Ectodermal cell (in vitro differentiated cells): ENCODE data around the gene COL4A5.
A peak's percentile ranks its signal among the peaks of the same experiment; 100 is the strongest.

ENCODE experiments used
- H3K27ac ChIP-seq: 2 replicates; pipeline ENCODE4 v1.7.0; 2013; ENCODE audit warnings: mild to moderate bottlenecking, low read depth, low read length; ENCODE audit not compliant: insufficient read depth, poor library complexity, severe bottlenecking
- H3K27me3 ChIP-seq: 2 replicates; pipeline ENCODE4 v1.7.0; 2013; ENCODE audit warnings: mild to moderate bottlenecking, low read length; ENCODE audit not compliant: insufficient read depth, control insufficient read depth, poor library complexity, severe bottlenecking
- H3K36me3 ChIP-seq: one replicate; pipeline ENCODE4 v1.7.0; 2013; ENCODE audit warnings: low read length; ENCODE audit not compliant: control insufficient read depth, insufficient read depth
- H3K4me1 ChIP-seq: one replicate; pipeline ENCODE4 v1.7.0; 2013; ENCODE audit warnings: low read length; ENCODE audit not compliant: control insufficient read depth, insufficient read depth
- H3K4me3 ChIP-seq: 2 replicates; pipeline ENCODE4 v1.7.0; 2013; ENCODE audit warnings: low read depth, low read length, control low read depth; ENCODE audit not compliant: insufficient read depth
- H3K9me3 ChIP-seq: 2 replicates; pipeline ENCODE4 v1.7.0; 2013; ENCODE audit warnings: mild to moderate bottlenecking, low read length, moderate library complexity; ENCODE audit not compliant: control insufficient read depth
- WGBS, 2 experiments: methylation state at CpG; one replicate each; pipeline ENCODE4 v1.1.7; 2013; ENCODE audit warnings: missing lambda C conversion rate in 2 of 2; 5-methylcytosine and 5-hydroxymethylcytosine counted together

COL4A5 gene

GRCh38 chrX:108704839-108705238 lies 265.2 kb downstream of the COL4A5 start:
- 100% methylated on average over 1 to 2 of the region's 2 CpGs for WGBS, 2 experiments
- Histone ChIP-seq H3K4me3 (no peak overlapping the region), H3K9me3 (no peaks in the 10 kb centered on the region), H3K27ac (no peak overlapping the region), H3K4me1 (no peaks in the 10 kb centered on the region), H3K27me3 (no peaks in the 10 kb centered on the region), H3K36me3 (no peaks in the 10 kb centered on the region)

DNA sequence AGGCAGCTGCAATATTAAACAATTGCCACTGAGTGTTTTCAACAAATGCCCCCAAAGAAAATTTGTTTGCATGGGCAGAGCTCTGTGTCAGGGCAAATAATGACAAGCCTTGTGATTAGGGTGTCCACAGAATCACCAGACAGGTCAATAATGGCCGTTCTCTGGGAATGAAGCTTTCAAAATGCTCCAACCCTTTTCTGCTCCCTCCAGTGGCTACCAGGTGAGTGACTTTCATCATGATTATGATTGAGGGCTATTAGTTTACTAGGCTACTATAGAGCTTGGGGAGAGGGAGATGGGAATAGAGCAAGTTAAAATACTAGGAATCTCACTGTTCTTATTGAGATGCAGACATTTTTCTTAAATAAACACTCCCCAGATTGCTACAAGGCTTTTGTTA lies 273.2 kb downstream of the COL4A5 start:
- Histone ChIP-seq H3K27ac (no peak overlapping the region), H3K9me3 (no peaks in the 10 kb centered on the region), H3K4me1 (no peaks in the 10 kb centered on the region), H3K27me3 (no peaks in the 10 kb centered on the region), H3K4me3 (no peak overlapping the region), H3K36me3 (no peaks in the 10 kb centered on the region)
- WGBS, 2 experiments, result 75 to 89% methylated on average over 1 of the region's 1 CpG

DNA sequence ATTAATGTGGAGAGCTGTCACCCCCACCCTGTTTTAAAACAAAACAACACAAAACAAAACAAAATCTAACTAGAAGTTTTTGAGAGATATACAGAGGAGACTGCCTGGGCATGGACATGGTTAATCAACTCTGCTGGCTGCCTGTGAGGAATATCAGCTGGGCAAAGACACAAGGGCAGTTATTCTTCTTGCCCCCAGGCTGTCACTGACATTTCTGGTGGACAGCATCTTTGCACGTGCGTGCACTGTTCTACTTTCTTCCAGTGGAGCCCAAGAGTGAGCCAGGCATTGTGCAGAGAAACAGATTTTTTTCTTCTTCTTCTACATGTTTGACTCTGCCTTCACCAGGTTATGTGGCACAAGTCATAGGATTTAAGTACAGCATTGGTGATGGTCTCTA lies 282.9 kb downstream of the COL4A5 start:
- WGBS, 2 experiments, result 86 to 88% methylated on average over 2 of the region's 2 CpGs
- H3K4me1 ChIP-seq, result no peaks in the 10 kb centered on the region
- no peak overlapping the region for H3K27ac ChIP-seq
- H3K4me3 ChIP-seq, result no peak overlapping the region
- no peaks in the 10 kb centered on the region for H3K27me3 ChIP-seq
- no peaks in the 10 kb centered on the region for H3K9me3 ChIP-seq
- H3K36me3 ChIP-seq, result no peaks in the 10 kb centered on the region

GRCh38 chrX:108726748-108727147 lies 287.1 kb downstream of the COL4A5 start:
- H3K4me3 ChIP-seq, result no peak overlapping the region
- 83 to 94% methylated on average over 2 to 3 of the region's 3 CpGs for WGBS, 2 experiments

DNA sequence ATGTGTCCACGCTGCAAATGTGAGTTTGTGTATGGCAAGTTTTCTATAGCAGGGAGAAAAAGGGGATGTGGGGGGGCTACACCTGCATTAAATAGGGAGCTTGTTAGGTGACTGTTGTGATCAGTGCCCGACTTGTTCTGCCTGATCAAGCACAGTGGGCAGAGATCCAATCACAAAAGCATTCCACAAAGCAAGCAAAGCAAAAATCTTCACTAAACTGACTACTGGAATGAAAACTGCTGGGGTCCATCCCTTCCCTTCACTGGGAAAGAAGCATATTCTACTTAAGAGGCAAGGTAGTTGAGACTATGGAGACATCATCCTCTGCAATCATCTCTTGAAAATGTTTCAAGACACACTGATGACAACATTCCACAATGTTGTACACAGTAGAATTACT lies 291.5 kb downstream of the COL4A5 start:
- peak overlapping the region; percentile 41 for H3K4me3 ChIP-seq
- H3K9me3 ChIP-seq, result no peaks in the 10 kb centered on the region
- WGBS, 2 experiments, result 0% methylated on average over 2 of the region's 2 CpGs
- no peaks in the 10 kb centered on the region for H3K4me1 ChIP-seq
- peaks cover 46% of the 10 kb centered on the region for H3K27me3 ChIP-seq
- H3K27ac ChIP-seq, result peak overlapping the region; percentile 50
- no peaks in the 10 kb centered on the region for H3K36me3 ChIP-seq

More at GRCh38 chrX:108726748-108727147, 287.1 kb downstream of the COL4A5 start:
- Histone ChIP-seq H3K27me3 (peaks cover 2% of the 10 kb centered on the region), H3K27ac (no peak overlapping the region), H3K4me1 (no peaks in the 10 kb centered on the region), H3K9me3 (no peaks in the 10 kb centered on the region), H3K36me3 (no peaks in the 10 kb centered on the region)

GRCh38 chrX:108732630-108733321 lies 293.1 kb downstream of the COL4A5 start:
- Histone ChIP-seq H3K4me3 (peak overlapping the region; percentile 41), H3K9me3 (no peaks in the 10 kb centered on the region), H3K27me3 (peaks cover 47% of the 10 kb centered on the region), H3K4me1 (no peaks in the 10 kb centered on the region), H3K27ac (no peak overlapping the region), H3K36me3 (no peaks in the 10 kb centered on the region)
- 3 to 7% methylated on average over 38 to 39 of the region's 39 CpGs for WGBS, 2 experiments

- Histone ChIP-seq H3K27me3 (peaks cover 47% of the 10 kb centered on the region), H3K4me1 (no peaks in the 10 kb centered on the region), H3K36me3 (no peaks in the 10 kb centered on the region), H3K9me3 (no peaks in the 10 kb centered on the region), H3K4me3 (peak overlapping the region; percentile 54), H3K27ac (no peak overlapping the region)
- WGBS, 2 experiments, result 78 to 79% methylated on average over 7 of the region's 7 CpGs
These were observed 294.8 kb downstream of the COL4A5 start for GRCh38 chrX:108734426-108734825.

DNA sequence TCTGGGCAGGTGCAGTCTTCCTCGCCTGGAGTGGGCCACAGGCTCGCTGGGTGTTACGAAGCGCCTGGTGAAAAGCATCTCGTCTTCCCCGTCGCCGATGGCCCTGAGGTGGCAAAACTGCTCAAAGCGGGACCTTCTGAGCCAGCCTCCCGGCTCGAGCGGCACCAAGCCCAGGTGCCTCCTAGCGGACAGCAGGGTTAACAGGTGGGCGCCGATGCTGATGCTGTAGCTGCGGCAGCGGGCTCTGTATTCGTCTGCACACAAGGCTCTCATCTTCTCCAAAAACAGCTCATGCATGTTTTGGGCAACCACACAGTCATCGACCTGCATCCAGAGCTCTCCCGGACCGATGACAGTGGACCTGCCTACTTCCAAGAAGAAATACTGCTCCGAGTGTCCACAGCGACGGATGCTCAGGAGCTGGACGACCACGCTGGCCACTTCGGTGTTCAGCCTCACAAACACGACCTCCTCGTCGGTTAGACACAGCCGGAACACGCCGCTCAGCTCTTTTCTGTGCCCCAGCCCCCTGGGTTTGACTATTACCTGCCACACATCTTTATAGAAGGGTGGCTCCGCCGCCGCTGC lies 295.5 kb downstream of the COL4A5 start:
- H3K4me1 ChIP-seq, result no peaks in the 10 kb centered on the region
- H3K27me3 ChIP-seq, result peaks cover 47% of the 10 kb centered on the region
- WGBS, 2 experiments, result 3 to 4% methylated on average over 36 of the region's 36 CpGs
- peak overlapping the region; percentile 54 for H3K4me3 ChIP-seq
- no peaks in the 10 kb centered on the region for H3K9me3 ChIP-seq
- H3K27ac ChIP-seq, result no peak overlapping the region
- no peaks in the 10 kb centered on the region for H3K36me3 ChIP-seq

DNA sequence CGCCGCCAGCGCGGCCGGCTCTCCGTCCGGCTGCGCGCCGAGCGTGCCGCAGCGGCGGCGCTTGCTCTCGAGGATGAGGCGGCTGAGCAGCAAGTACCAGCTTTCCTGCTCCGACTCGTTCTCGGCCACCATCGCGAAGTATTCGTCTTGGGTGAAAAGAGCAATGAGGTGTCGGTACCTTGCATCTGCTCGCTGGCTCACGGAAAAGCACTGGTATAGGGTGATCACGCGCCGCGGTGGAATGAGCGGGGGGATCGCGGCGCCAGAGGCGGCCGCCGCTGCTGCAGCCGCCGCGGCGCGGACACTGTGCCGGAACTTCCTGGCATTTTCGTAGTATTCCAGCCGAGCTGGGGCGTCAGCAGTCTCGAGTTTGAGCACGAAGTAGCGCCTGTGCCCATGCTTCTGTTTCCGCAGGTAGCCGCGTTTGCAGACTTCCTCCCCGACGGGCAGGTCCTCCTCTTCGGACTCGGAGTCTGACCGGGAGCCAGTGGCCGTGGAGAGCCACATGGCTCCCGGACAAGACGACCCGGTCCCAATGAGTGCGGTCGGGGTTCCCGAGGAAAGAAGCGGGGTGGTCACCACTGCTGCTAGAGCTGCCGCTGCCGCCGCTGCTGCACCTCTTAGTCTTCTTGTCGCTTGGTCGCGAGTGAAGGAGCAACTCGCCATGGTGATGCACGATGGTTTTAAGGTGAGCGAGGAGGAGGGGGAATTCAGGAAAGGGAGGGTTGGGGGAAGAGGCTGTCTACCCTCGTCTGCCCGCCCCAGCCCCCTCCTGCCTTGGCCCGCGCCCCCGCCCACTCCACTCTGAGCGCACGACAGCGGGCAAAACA lies 296.3 kb downstream of the COL4A5 start:
- Histone ChIP-seq H3K27ac (no peak overlapping the region), H3K4me3 (peak overlapping the region; percentile 54), H3K36me3 (no peaks in the 10 kb centered on the region), H3K27me3 (peaks cover 47% of the 10 kb centered on the region), H3K4me1 (no peaks in the 10 kb centered on the region), H3K9me3 (no peaks in the 10 kb centered on the region)
- 0% methylated on average over 77 to 82 of the region's 82 CpGs for WGBS, 2 experiments
